GM18951 (cell line): ENCODE measurements around the gene SLC28A3.

Experiments
- POLR2A ChIP-seq: IDR thresholded peaks from 4 replicates; pipeline ENCODE4 v1.6.1; 2011; ENCODE audit warnings: mild to moderate bottlenecking; ENCODE audit not compliant: insufficient read length, insufficient read depth; ENCODE audit errors: extremely low read depth
- in situ Hi-C: fragments of 300-500 bp; cut with MboI; formaldehyde crosslinking; loops from one replicate; pipeline ENCODE4 v1.12.0; 2022; ENCODE audit warnings: low sequenced_read_pairs, mixed read lengths, inconsistent platforms; ENCODE audit not compliant: unreplicated experiment

Gene SLC28A3

DNA sequence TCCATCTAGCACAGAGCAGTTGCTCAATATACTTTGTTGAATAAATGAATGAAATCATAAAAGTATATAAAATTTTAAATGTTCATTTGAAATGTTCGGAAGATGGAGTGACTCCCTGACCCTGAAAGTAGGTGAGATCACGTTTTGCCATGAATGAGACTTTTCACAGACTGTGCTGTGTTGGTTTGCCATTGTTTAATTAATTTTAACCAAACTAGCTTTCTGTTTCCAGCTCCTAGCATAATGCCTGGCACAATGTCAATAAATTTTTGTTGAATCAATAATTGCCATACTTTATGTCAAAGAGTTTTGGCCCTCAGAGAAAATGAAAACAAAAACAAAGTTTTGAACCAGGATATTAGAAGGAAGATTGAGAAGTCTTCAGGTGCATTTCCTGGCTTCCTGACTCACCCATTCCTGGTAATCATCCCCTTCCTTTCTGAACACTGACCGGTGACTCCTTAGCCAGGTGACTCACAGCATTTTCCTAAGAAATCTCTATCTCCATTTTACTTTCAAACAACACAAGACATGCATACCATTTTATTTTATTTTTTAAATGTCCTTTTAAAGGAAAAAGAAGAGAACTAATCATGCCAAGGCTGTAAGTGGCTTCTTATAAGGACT, 15.1 kb downstream of the SLC28A3 start:
- in situ Hi-C loops, result no loop called here
- no peak for TF ChIP-seq POLR2A

DNA sequence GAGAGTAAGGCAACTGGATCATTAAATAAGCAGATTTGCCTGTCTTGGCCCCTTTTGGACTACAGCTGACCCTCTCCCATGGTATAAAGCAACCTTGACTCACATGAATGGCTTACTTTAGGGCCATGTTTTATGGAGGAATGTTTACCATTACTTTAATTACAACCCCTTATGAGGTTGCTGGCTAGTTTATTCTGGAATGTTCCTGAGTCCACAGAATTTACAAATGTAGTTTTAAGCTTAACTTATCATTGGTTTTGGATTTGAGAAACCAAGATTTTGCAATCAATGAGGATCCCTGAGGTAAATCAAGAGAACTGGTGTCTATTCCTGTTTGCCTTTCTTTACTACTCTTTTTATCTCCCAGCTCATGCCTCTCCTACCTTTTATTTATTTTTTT, 15.7 kb downstream of the SLC28A3 start:
- TF ChIP-seq POLR2A, result no peak
- in situ Hi-C loops, result no loop called here

DNA sequence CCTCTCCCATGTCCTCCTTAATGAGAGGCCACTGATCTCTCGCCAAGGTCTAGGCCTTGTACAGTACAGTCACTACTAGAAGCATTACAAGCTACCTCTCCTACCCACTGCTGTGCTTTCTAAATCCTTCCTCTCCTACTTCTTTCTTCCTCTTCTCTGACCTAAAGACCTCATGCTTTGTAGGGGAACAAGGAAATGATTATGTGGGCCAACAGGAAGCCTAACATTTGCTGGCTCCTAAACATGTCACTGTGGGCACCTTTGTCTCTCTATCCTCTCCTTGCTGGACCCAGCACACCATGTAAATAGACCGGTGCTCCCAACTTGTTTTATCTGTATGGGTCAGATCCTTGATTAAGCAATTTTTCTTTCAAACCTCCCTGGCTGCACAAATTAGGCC, 16.7 kb downstream of the SLC28A3 start:
- in situ Hi-C loops, result no loop called here
- no peak for TF ChIP-seq POLR2A

DNA sequence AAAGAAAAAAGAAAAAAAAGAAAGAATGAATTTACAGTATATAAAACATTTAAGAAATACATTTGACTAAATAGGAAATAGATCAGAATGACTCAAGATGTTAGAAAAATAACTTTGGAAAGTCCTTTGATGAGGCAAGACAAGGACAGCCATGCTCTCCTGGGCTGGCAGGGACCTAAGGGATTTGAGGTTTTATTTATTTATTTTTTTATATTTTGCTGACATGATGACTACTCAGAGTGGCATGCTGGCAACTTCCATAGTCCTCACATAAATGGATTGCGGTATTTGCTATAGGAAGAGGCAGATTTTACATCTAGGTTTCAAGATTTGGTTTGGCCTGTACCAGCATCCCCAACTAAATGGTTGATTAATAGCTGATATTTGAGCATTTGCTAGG, 17.7 kb downstream of the SLC28A3 start:
- in situ Hi-C loops, result no loop called here
- no peak for TF ChIP-seq POLR2A

DNA sequence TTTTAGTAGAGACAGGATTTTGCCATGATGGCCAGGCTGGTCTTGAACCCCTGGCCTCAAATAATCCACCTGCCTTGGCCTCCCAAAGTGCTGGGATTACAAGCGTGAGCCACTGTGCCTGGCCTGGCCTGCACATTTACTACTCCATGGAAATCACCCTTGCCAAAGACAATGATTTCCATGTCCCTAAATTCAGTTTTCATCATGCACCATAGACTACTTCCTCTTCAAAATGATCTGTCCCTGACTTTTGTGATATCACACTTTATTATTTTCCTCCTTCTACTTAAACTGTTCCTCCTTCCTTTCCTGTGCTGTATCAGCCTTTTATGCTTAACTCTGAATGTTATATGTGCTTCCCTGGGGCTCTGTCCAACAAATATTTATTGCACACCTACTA, 20.3 kb downstream of the SLC28A3 start:
- in situ Hi-C loops, result no loop called here
- TF ChIP-seq POLR2A, result no peak

DNA sequence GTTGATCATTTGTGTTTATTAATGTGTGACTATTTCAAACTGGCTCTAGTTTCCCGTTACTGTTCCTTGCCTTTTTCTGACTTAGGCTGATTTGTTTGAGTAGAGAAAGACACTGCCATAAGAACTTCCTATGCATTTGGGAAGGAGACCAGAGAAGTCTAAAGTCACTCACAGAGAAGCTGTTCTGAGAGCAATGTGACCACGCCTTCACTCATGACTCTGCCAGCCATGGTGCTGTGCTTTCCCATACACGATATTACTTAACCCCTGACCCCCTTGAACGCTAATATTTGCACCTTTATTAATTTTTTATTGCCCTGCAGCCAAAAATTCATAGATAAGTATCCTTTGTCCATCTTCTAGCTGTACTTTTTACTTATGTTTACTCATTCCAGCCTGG, 20.9 kb downstream of the SLC28A3 start:
- no peak for TF ChIP-seq POLR2A
- in situ Hi-C loops, result no loop called here

DNA sequence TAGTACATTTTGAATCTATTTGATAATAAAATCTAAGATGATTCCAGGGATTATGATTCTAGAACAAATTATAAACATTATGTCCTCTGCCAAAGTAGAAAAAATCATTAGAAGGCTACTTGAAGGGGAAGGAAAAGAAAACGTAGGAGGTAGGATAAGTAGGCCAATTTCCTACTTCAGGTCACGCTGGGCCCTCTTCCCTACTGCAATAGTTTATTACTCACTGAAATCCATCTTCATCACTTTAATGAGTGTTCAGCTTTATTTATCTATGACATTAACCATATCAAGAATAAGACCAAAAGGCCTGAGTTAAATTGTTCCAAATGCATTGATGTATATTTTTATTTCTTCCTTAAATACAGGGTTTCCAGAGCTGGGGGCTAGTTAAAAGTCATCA, 21.6 kb downstream of the SLC28A3 start:
- TF ChIP-seq POLR2A, result no peak
- in situ Hi-C loops, result no loop called here

DNA sequence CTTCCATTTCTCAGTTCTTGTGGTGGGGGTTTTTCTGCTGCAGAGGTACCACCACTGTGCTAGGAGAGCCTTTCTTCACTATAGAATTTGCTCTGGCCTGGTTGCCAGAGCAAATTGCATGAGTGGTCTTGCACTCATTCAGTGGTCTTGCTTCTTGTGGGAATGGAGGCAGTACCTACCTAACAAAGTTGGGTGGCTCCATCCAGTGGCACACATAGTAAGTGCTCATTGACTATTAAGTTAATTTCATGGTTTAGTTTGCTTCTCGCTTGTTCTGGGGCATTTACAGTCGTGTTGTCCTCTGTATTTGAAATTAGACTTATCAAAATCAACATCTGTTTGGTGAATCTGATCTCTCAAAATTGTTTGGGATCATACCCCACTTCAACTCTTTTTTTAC, 23.0 kb downstream of the SLC28A3 start:
- TF ChIP-seq POLR2A, result no peak
- in situ Hi-C loops, result no loop called here

DNA sequence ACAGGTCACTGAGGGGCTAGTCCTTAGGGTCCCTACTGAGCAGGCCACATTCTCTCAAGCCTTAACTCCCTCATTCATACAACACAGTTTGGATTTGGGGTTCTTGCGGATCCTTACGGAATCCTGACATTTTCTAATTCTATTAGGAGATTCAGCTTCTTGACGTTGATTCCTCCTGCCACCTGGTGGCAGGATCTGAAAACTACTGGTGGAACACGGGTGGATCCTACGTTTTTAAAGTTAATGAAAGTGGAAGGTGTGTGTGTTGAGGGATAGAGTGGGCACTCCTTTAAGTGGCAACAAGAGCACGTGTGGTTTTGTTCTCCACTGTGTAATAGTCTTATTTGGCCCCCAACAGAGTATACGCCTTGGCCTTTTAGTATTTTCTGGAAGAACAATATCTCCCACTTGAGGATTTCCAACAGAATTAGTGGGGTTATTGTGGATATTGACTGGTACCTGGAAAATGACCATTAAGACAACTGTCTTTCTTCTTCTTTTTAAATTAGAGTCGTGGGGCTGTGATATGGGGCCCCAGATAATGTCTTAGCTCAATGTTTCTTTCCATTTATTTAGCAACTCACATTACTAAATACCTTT, 25.2 kb downstream of the SLC28A3 start:
- in situ Hi-C loops, result no loop called here
- TF ChIP-seq POLR2A, result no peak

DNA sequence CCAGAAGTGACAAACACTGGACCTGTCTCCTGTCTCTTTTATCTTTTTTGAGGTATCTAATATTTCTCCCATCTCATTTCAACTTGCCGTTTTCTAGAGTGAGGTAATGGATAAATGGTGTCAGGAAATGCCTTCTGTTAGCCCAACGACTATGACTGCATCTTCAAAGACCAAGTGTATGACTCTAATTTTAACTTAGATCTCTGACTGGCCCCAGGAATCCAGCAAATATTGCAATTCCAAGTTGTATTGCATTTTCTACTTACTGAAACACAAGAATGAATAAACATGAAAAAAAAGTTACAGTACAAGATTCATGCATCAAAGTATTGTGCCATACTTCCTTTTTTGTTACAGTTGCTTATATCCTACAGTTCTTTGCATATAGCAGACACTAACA, 26.3 kb downstream of the SLC28A3 start:
- in situ Hi-C loops, result no loop called here
- TF ChIP-seq POLR2A, result no peak

DNA sequence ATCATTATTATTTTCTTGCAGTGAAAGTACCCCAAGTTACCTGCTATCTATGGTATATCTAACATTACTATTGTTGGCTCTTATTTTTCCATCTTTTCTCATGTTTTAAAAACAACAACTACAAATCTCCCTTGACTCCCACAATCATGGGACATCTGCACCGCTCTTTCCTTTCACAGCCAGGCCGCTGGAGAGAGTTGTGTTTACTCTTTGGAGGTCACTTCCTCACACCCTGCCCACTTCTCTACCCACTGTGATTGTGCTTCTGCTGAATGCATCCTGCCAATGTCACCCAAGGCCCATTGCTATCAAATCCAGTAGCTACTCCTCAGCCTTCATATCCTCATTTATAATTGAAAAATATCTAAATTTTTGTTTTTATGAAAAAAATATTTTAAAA, 29.7 kb downstream of the SLC28A3 start:
- in situ Hi-C loops, result no loop called here
- no peak for TF ChIP-seq POLR2A

DNA sequence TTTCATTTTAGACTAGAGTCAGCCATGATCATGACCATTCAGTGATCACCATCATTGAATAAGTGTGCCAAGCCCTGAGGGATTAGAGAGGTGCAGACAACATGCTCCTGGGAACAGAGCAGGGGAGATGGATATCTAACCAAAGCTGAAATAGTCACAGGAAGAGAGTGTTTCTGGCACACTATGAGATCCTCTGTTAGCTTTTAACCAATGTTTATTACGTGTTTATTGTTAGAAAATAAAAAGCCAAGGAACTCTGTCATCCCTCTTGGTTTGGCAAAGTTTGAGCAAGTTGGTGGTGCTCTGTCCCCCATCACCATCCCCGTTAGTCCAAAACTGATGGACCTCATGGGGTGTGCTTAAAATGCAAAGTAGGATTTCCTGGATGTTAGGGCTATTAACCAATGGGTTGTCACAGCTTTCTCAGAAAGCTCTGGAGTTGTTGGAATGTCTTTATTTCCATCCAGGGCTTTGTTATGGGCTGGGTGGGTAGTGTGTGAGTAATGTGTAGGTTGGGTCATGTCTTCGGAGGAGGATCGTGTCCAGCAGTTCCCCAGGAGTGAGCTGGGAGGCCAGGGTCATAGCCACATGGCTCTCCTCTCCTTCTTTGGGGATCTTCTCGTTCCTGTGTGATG, 34.9 kb downstream of the SLC28A3 start:
- in situ Hi-C loops, result no loop called here
- TF ChIP-seq POLR2A, result no peak

DNA sequence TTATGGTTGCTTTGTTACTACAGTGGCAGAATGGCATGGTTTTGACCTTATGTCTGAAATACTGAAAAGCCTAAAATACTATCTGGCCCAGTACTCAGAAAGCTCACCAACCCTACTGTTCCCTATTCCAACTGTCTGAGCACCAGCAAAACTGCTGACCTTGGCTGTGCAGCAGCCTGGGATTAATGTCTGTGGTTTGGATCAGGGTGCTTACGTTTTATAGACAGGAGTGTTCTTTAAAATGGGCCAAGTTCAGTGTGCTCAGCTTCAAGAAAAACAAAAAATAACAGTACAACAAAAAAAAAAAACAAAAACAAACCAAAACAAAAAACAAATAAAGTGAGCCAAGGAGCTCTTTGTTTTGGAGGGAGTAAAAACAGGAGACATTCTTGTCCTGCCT, 36.4 kb downstream of the SLC28A3 start:
- in situ Hi-C loops, result no loop called here
- no peak for TF ChIP-seq POLR2A

DNA sequence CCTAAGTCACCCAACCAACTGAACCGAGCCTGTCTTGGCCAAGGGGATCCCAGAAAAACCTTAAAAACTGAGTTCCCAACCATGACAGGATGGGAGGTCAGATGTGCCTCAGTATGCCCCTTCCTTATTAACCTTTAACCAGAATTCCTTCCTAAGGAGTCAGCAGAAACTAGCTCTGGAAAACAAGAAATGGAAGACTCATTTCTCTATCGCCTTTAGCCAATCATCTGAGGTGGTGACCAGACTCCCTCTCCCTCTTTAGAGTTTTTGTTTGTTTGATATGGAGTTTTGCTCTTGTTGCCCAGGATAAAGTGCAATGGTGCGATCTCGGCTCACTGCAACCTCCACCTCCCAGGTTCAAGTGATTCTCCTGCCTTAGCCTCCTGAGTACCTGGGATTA, 37.5 kb downstream of the SLC28A3 start:
- no peak for TF ChIP-seq POLR2A
- in situ Hi-C loops, result no loop called here
